BLaER1 (cell line): Measurements from ENCODE around the gene DISC1.
"Not testable (repeated sequence)": the region's sequence is repeated elsewhere in the genome, so short reads cannot be mapped to it uniquely, and the experiment has no call there.

Experiments
- H3K27ac ChIP-seq: shearing (Covaris generic); formaldehyde crosslinking; 2 replicates; pipeline ENCODE4 v1.8.1; 2022
- H3K27me3 ChIP-seq: shearing (Covaris generic); formaldehyde crosslinking; 2 replicates; pipeline ENCODE4 v1.8.1; 2022
- H3K36me3 ChIP-seq: shearing (Covaris generic); formaldehyde crosslinking; 2 replicates; pipeline ENCODE4 v1.8.1; 2022
- H3K4me1 ChIP-seq: shearing (Covaris generic); formaldehyde crosslinking; 2 replicates; pipeline ENCODE4 v1.8.1; 2022
- H3K4me2 ChIP-seq: shearing (Covaris generic); formaldehyde crosslinking; 2 replicates; pipeline ENCODE4 v1.8.1; 2022
- H3K4me3 ChIP-seq: shearing (Covaris generic); formaldehyde crosslinking; 2 replicates; pipeline ENCODE4 v1.8.1; 2022
- H3K9ac ChIP-seq: shearing (Covaris generic); formaldehyde crosslinking; 2 replicates; pipeline ENCODE4 v1.8.1; 2022
- H3K9me3 ChIP-seq: shearing (Covaris generic); formaldehyde crosslinking; 2 replicates; pipeline ENCODE4 v1.8.1; 2022
- H4K20me1 ChIP-seq: shearing (Covaris generic); formaldehyde crosslinking; 2 replicates; pipeline ENCODE4 v1.8.1; 2022
- Cebpa-rat ChIP-seq: shearing (Covaris generic); IDR thresholded peaks from 2 replicates; pipeline ENCODE4 v1.8.1; 2022

The DISC1 gene

GRCh38 chr1:231665726-231666125, 39.1 kb downstream of the DISC1 start:
- Histone ChIP-seq H3K27me3 (no peaks in the 10 kb centered on the region), H3K27ac (no peak overlapping the region), H3K4me3 (no peak overlapping the region), H3K9ac (no peak overlapping the region), H3K36me3 (peaks cover 16% of the 10 kb centered on the region; the same call in 1 of the 2 replicates), H4K20me1 (no peaks in the 10 kb centered on the region), H3K9me3 (peaks cover 55% of the 10 kb centered on the region), H3K4me1 (0 out of 2 replicates have a peak, but pooled peaks cover under 1% of the 10 kb centered on the region), H3K4me2 (no peak overlapping the region)
- no peak for TF ChIP-seq Cebpa-rat

DNA sequence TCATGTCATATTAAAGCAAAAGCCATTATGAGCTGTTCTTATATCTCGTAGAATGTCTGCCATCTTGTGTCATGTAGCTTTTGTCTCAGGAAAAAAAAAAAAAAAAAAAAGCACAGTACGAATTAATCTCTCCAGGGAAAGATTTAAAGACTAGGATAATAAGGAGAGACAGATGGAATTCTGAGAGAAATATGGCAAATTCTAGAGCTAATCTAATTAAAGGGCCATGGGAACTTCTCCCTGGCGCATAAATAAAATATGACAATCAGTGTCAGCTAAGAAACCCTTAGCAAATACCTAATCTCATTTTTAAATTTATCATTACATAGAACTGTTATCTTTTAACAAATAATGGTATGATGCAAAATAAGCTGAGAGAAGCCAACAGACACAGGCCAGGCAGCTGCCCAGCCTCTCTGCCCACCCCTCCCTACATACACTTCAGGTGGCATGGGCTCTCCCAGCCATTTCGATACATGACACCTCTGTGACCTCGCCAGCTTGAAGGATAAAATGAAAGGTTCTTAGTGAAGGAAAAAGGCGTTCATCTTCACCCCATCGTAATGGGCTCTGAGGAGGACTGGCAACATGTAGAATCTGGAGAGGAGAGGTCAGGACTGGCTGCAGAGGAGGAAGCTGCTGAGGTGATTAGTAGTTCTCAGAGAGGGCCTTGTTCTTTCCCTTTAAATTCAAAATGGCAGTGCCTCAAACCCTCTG, 39.8 kb downstream of the DISC1 start:
- Histone ChIP-seq H4K20me1 (no peaks in the 10 kb centered on the region), H3K4me3 (no peak overlapping the region), H3K27ac (no peak overlapping the region), H3K27me3 (no peaks in the 10 kb centered on the region), H3K9ac (no peak overlapping the region), H3K4me2 (no peak overlapping the region), H3K4me1 (no peaks in the 10 kb centered on the region), H3K9me3 (peaks cover 55% of the 10 kb centered on the region), H3K36me3 (peaks cover 11% of the 10 kb centered on the region; the same call in 1 of the 2 replicates)
- TF ChIP-seq Cebpa-rat, result no peak

DNA sequence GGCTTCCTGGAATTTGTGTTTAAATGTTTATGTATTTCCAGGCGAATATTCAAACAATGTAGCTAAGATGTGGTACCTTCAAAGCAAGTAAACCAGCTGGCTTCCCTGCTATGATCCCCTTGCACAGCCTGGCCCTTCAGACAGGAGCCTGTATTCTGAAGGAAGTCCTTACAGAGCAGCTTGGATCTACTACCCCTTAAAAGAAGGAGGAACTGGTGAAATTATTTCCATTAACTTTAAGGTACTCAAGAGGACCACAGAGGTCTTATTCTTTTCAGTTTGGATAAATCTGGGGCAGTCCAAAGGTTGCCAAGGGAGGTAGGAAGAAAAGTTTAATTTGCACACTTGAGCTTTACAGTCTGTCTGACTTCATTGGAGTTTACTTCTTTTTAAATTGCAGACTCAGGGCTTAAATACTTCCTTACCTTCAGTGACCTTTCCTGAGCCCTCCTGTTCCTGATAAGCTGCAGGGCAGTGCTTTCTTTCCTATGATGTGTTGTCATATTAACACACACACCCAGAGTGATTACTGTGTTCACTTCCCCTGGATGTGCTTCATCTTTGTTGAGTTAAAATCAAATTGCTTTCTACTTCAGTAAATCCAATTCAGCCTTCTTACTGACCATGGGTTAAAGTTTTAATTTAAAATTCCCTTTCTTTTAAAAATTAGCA, 40.5 kb downstream of the DISC1 start:
- no peak overlapping the region for H3K27ac ChIP-seq
- H4K20me1 ChIP-seq, result no peaks in the 10 kb centered on the region
- H3K4me3 ChIP-seq, result no peak overlapping the region
- H3K27me3 ChIP-seq, result no peaks in the 10 kb centered on the region
- H3K9ac ChIP-seq, result no peak overlapping the region
- peaks cover 5% of the 10 kb centered on the region; the same call in 1 of the 2 replicates for H3K36me3 ChIP-seq
- H3K4me2 ChIP-seq, result no peak overlapping the region
- no peaks in the 10 kb centered on the region for H3K4me1 ChIP-seq
- TF ChIP-seq Cebpa-rat, result no peak
- H3K9me3 ChIP-seq, result peaks cover 51% of the 10 kb centered on the region

DNA sequence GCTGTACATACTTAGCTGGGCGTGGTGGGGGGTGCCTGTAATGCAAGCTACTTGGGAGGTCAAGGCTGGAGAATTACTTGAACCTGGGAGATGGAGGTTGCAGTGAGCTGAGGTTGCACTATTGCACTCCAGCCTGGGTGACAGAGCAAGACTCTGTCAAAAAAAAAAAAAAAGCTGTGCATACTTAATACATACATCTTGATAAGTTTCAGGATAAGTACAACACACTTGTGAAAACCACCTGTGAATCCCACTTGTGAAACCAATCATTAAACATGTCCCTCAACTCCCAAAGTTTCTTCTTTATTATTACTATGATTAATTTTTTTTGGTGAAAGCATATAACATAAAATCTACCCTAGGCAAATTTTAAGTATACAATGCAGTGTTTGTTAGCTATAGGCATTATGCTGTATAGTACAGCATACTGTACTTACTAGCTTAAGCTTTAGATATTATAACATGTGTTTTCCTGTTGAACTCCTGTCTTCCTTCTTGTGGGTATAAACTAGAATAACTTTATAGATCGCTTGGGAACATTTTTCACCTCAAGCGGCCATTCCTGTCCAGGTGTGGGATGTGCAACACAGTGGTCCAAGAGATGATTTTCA, 41.4 kb downstream of the DISC1 start:
- no peak overlapping the region for H3K4me2 ChIP-seq
- no peaks in the 10 kb centered on the region for H3K27me3 ChIP-seq
- TF ChIP-seq Cebpa-rat, result no peak
- no peak overlapping the region for H3K4me3 ChIP-seq
- H3K9ac ChIP-seq, result no peak overlapping the region
- no peaks in the 10 kb centered on the region for H4K20me1 ChIP-seq
- 0 out of 2 replicates have a peak, but pooled peaks cover 4% of the 10 kb centered on the region for H3K4me1 ChIP-seq
- peaks cover 42% of the 10 kb centered on the region for H3K9me3 ChIP-seq
- H3K27ac ChIP-seq, result no peak overlapping the region
- no peaks in the 10 kb centered on the region; the same call in 1 of the 2 replicates for H3K36me3 ChIP-seq

DNA sequence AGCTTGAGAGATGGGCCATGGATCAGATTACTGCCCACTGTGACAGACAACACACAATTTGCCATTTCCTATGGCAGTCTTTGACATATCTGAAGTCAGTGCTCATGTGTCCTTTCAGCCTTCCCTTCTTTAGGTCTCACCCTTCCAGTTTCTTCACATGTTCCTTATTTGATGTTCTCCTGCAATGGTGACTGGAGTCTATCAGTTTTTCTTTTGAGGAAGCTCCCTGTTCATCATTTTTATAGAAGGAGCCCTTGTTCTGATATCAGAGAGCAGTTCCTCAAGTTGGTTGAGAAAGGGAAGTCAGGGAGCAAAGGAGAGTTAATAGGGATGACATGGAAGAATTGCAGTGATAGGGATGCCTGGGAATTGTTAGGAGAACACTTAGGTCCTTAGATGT, 42.2 kb downstream of the DISC1 start:
- H3K36me3 ChIP-seq, result no peaks in the 10 kb centered on the region; the same call in 1 of the 2 replicates
- no peak for TF ChIP-seq Cebpa-rat
- H3K27me3 ChIP-seq, result no peaks in the 10 kb centered on the region
- H4K20me1 ChIP-seq, result no peaks in the 10 kb centered on the region
- H3K9ac ChIP-seq, result no peak overlapping the region
- H3K4me2 ChIP-seq, result no peak overlapping the region
- 0 out of 2 replicates have a peak, but pooled peaks cover 5% of the 10 kb centered on the region for H3K4me1 ChIP-seq
- peaks cover 34% of the 10 kb centered on the region for H3K9me3 ChIP-seq
- H3K4me3 ChIP-seq, result no peak overlapping the region
- no peak overlapping the region for H3K27ac ChIP-seq

DNA sequence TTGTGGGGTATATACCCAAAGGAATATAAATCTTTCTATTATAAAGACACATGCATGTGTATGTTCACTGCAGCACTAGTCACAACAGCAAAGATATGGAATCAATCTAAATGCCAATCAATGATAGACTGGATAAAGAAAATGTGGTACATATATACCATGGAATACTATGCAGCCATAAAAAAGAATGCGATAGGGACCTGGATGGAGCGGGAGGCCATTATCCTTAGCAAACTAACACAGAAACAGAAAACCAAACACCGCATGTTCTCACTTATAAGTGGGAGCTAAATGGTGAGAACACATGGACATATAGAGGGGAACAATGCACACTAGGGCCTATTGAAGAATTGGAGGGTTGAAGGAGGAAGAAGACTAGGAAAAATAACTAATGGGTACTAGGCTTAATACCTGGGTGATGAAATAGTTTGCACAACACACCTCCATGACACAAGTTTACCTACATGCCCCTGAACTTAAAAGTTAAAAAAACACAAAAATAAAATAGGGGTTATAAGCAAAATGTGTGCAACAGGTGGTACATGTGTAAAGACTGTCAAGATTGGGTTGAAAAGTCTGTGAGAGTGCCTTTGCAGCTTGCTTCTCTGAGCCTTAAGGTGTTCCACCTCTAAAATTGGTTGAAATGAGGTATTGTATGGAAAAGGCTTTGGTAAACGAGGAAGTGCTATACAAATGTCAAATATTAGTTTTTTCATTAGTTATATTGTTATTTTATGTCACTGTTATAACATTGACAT, 43.5 kb downstream of the DISC1 start:
- H4K20me1 ChIP-seq, H3K4me2 ChIP-seq, H3K9ac ChIP-seq, H3K36me3 ChIP-seq, H3K4me3 ChIP-seq, H3K4me1 ChIP-seq, H3K27me3 ChIP-seq, H3K27ac ChIP-seq: not testable (repeated sequence)
- H3K9me3 ChIP-seq, result peaks cover 34% of the 10 kb centered on the region

DNA sequence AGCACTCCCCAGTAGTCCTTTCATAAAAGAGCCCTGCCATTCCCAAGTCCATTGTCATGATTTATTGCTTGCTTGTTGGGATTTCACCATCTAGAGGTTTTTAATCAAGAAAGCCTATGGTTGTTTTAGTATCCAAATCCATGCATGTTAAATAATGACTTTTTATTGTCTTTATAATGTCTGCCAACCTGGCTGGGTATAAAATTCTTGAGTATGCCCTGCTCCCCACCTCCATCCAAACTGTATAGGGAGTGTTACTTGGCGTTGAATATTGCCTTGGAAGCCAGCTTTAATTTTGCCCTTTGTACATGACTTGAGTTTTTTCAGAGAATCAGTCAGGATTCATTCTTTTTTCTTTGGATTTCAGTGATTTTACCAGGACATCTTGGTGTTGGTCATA, 44.2 kb downstream of the DISC1 start:
- Histone ChIP-seq H3K27me3 (no peaks in the 10 kb centered on the region), H3K4me1 (0 out of 2 replicates have a peak, but pooled peaks cover 5% of the 10 kb centered on the region), H3K9me3 (peaks cover 41% of the 10 kb centered on the region), H3K36me3 (peaks cover 13% of the 10 kb centered on the region; the same call in 1 of the 2 replicates), H3K4me2 (no peak overlapping the region), H3K9ac (no peak overlapping the region), H4K20me1 (no peaks in the 10 kb centered on the region), H3K4me3 (no peak overlapping the region), H3K27ac (no peak overlapping the region)
- TF ChIP-seq Cebpa-rat, result no peak

GRCh38 chr1:231674575-231674974, 48.0 kb downstream of the DISC1 start:
- no peak overlapping the region for H3K27ac ChIP-seq
- H4K20me1 ChIP-seq, result no peaks in the 10 kb centered on the region
- peaks cover 22% of the 10 kb centered on the region; the same call in 1 of the 2 replicates for H3K36me3 ChIP-seq
- peaks cover 33% of the 10 kb centered on the region for H3K9me3 ChIP-seq
- no peak overlapping the region for H3K4me3 ChIP-seq
- no peak overlapping the region for H3K4me2 ChIP-seq
- no peaks in the 10 kb centered on the region for H3K27me3 ChIP-seq
- no peak for TF ChIP-seq Cebpa-rat
- peaks cover 13% of the 10 kb centered on the region for H3K4me1 ChIP-seq
- no peak overlapping the region for H3K9ac ChIP-seq

DNA sequence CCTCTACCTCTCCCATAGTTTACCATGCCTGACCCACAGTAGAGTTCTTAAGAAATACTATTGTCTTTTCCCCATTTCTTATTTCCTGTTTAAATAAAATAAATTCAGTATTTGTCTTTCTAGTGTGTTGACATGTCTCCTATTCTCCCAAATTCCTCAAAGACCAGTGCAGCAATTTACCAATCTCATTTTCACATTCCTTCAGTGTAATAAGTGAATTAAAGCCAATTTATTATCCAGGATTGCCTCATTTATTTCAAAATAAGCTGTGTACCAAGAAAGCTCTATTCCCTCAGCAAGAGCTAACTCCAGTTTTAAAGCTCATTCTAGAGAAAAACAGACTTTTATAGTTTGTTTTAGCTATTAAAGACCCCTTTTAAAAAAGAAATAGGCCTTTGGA, 49.9 kb downstream of the DISC1 start:
- peaks cover 14% of the 10 kb centered on the region for H3K9me3 ChIP-seq
- H3K4me3 ChIP-seq, result no peak overlapping the region
- H3K4me2 ChIP-seq, result no peak overlapping the region
- peaks cover 13% of the 10 kb centered on the region for H3K4me1 ChIP-seq
- H4K20me1 ChIP-seq, result no peaks in the 10 kb centered on the region
- H3K9ac ChIP-seq, result no peak overlapping the region
- H3K27me3 ChIP-seq, result no peaks in the 10 kb centered on the region
- TF ChIP-seq Cebpa-rat, result no peak
- no peak overlapping the region for H3K27ac ChIP-seq
- H3K36me3 ChIP-seq, result peaks cover 22% of the 10 kb centered on the region; the same call in 1 of the 2 replicates
